ENCODE measurements around the gene UROC1.

GRCh38 chr3:126482503-126483255, 34.9 kb downstream of the UROC1 start:
- TF ChIP-seq YY1 (IDR thresholded peaks at IDR 0.05; ENCODE audit: insufficient read depth, insufficient read length) (no peak), ZNF274 (IDR thresholded peaks at IDR 0.05; ENCODE audit: low read depth, low read length) (no peak), SUZ12 (IDR thresholded peaks at IDR 0.05; ENCODE audit: extremely low read depth, insufficient read depth, insufficient read length) (no peak)

Measured in NT2/D1 (cell line).